HG03571 (cell line): Measurements from ENCODE around the gene FBXO31.

ENCODE experiments used
- ATAC-seq: cut with Tn5 transposase; IDR thresholded peaks from one replicate; pipeline ENCODE4 v1.9.1; 2021; ENCODE audit not compliant: unreplicated experiment

Gene FBXO31

DNA sequence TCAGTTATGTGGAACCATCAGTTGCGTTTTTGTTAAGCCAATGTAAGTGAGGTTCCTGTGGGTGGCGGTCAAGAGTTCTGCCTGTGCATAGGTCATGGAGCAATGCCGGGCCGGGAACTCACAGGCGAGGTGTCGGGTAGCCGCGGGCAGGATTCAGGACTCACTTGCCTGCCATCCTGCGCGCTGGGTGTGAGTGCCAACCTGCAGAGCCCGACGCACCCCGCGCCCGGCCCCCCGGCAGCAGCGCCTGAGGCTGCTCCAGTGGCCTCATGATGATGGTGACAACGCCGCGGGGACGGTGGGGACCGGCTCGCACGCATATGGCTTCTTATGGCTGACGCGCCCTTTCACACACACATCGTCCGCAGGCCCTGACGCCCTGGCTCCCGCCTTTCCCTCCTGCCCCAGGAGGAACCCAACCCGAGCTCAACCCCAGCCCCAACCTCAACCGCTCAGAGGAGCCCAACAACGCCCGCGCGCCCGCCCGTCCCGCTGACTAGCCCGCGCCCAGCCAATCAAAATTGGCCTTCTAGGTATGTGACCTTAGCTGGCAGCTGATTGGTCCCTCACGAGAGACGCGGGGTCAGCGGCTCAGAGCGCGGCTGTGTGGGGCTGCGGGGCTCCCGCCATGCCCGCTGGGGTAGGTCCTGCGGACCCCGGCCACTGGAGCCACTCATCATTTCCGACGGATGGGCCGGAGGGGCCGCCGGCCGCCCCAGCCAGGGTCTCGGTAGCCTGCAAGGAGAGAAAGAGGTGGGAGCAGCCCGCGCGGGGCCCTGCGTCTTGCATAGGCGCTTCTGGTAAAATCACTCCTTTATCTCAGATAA, 66.4 kb downstream of the FBXO31 start, which contains the start of gene C16orf95:
Gene C16orf95 (minus strand): TSS at position 470 of the 827 bp plus-strand sequence. CDS start 150 bp downstream, at position 320.
- peak; percentile 78 for ATAC-seq

DNA sequence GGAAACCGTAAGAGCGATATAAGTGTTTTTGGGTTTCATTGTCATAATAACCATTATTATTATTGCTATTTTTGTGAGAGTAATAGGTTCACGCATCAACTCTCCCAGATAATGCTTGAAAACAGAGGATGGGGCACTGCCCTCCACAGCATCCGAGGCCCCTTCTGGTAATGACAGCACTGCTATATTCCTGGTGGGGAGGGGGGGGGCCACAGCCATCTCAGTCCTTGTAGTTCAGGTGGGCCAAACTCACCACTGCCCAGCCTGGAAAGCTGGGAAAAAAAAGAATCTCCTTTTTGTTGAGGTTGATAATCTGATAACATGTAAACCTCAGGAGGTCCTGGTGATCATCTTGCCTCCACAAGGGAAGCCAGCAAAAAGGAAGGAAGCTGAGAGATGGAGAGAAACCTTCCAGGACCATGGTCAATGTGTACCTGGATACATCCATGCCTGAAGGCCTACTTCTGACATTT, 67.1 kb downstream of the FBXO31 start:
- ATAC-seq = no peak

DNA sequence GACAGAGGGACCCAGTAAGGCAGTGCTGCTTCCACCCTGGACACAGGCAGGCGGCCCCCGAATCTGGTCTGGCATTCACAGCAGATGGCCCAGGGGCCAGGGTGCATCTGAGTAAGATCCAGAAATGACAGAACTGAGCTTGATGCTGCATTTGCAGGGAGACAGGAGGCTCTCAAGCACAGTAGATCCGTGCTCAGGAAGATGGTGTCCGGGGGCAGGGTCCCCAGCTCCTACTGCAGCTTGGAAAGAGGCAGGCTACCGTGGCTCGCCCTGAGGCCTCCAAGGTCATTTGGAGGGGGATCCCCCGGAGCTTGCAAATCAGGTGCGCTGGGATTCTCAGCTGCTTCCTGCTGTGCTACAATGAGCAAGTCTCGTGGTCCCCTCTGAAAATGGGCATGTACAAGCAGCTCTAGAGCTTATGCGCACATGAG, 68.6 kb downstream of the FBXO31 start:
- no peak for ATAC-seq

DNA sequence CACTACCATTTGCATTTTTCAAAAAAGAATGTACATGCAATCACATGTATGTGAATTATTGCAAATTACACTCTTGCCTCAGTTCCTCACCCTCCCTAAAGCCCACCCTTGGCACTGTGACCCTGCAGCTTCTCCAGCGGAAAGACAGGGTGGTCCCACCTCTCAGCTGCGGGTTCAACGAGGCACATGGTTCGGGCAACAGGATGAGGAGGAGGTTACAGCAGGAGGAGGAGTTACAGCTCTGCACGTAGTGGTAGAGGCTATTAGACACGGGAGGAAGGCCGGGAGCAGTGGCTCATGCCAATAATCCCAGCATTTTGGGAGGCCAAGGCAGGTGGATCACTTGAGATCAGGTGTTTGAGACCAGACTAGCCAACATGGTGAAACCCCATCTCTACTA, 71.6 kb downstream of the FBXO31 start:
- no peak for ATAC-seq

DNA sequence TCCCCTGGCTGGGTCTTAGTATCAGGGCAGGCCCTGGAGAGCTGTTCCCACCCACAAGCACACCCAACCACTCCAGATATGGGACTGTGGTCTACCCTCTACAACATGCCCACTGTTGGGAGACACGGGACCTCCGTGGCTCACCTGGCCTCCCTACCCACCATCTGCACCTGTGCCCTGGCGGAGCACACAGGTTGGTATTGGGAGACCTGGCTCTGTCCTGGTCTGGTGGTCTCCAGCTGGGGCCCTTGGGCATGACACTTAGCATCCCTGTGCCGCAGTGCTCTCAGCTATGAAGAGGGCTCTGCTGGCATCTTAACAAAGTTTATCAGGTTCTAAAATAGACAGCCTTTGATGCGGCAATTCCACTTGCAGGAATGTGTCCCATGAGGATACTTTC, 72.2 kb downstream of the FBXO31 start:
- ATAC-seq = no peak

DNA sequence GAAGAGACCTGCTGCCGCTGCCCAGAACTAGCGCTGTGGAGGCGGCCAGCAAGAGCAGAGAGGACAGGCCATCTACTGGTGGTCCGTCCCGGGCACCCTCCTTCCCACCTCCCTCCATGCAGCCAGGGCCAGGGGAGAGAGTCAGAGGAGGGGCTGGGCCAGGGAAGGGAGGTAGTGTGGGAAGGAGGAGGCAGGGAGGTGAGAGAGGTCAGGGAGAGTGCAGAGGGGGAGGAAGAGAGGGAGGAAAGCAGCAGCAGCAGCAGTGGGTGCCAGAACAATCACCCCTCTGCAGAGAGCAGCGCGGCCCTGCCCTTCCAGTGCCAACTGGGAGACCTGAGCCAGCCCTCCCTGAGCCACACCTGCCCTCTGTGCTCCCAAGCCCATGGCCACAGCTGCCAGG, 73.0 kb downstream of the FBXO31 start:
- ATAC-seq = no peak

DNA sequence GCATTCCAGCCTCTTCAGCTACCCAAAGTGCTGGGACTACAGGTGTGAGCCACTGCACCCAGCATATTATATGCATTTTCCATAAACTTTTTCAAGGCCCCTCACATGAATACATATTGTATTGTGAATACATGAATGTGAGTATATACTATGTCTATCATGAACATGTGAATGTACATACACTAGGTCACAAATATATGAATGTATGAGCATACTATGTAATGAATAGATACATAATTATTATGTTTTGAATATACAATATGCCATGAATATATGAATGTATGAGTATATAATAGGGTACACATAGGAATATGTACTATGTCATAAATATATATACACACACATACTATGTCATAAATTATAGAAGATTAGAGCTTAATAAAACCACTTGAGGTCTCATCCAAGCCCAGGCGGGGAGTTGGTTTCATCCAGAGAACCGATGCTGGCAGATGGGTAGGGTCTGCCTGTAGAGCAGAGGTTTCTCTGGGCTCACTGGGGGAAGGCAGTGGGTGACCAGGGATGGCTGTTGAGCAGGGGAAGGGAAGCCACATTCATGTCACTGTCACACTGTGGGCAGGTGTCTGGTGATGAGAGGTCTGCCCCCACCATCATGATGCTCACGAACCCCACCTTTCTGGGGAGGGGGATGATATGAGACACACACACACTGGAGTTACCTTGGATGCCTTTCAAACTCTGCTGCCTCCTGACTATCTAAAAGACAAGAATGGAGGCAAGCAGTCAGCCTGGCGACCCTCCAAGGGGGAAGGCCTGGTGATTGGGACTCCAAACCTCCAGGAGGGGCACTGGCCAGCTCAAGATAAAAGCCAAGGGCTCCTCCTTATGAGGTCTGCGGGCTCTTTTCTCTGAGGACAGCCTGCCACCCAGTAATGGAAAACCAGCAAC, 73.7 kb downstream of the FBXO31 start:
- no peak for ATAC-seq

DNA sequence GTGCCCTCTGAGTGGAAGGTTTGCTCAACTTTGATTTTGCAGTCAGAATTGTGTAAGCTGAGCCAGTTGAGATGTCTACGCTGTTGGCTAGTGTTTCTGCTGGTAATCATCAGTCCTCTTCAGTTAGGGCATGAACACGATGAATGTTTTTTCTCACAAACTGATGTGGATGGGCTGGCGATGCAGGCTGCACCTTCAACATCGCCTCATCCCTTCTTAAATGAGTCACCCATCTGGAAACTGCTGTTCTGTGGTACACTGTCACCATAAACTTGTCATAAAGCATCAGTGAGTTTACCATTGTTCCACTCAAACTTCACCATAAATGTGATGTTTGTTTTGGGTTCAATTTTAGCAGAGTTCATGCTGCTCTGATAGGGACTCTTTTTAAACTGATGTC, 74.8 kb downstream of the FBXO31 start:
- ATAC-seq = no peak

DNA sequence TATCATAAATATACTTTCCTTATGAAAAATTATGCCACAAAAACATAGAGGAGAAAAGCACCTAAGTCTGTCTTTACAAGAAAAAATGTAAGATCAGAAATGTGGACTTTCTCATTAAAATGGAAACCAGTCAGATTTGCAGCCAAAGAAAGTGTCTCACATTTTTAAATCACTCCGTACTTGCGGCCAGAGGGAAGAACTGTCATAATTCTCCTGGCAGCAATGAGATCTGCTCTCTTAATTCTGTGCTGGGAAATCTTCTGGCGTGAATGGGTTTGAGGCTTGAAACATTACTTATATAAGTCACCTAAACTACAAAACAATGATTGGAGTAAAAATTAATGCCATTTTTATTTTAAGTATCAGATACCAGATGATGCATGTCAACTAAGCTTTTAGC, 77.1 kb downstream of the FBXO31 start:
- ATAC-seq = no peak

DNA sequence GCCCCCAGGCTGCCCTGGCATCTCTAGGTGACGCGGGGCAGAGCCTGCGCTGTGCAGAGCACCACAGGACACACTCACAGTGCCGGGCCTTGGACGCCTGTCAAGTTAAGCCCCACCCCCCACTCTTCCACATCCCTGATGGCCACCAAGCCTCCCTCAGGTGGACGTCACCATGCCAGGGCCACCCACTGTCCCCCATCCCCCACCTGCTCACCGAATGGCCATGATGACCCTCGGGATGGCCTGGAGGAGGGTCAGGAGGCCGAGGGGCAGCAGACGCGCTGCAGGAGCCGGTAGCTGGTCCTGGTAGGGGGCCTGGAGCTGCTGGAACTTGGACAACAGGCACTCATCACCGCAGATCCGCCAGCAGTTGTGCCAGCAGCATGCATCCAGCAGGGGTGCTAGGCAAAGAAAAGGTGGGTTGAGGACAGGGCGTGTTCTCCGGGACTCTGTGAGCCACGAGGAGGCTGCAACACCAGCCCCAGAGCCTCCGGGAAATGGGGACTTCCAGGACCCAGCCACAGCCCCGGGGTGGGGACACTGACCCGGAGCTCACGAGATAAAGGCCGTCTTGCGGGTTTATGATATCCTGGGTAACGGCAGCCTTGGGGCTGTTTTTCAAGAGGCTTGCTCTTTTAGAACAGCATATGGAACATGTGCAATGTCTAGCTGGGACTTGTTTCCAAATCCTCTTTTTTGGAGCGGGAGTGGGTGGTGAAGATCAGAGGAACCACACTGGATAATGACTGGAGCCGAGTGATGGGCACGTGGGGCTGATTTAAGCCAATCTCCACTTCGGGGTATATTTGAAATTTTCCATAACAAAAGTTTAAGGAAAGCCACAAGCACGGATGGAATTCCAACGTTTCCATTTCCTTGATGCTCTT, 77.8 kb downstream of the FBXO31 start:
- no peak for ATAC-seq

DNA sequence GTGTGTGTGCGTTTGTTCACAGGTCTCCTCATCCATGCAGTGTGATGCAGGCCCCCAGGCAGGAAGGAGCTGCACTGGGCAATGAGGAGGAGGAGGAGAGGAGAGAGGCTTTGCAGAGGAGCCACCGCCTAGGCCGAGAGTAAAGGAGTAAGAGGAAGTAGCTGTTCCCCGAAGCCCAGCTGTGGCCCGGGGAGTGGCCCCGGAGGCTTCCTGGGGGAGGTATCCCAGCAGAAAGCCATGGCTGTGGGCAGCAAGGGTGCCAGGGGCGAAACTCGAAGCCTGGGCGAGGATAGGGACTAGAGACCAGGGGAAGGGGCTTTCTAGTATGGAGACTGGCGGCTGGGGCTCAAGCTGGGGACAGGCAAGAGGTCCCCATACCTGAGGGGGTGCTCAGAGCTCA, 78.6 kb downstream of the FBXO31 start:
- no peak for ATAC-seq

DNA sequence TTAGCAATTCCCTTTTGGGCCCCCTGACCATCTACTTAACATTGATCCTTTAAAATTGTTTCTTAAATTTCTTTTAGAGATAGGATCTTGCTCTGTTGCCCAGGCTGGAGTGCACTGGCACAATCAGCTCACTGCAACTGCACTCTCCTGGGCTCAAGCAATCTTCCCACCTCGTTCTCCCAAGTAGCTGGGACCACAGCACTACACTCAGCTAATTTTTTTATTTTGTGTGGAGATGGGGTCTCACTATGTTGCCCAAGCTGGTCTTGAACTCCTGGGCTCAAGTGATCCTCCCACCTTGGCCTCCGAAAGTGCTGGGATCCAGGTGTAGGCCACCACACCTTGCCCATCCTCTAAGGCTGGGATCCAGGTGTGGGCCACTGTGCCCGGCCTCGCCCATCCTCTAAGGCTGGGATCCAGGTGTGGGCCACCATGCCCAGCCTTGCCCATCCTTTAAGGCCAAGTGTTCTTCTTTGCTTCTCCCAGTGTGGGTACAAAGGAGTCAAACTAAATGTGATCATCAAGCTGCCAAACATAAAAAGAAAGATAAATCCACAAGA, 79.5 kb downstream of the FBXO31 start:
- no peak for ATAC-seq

DNA sequence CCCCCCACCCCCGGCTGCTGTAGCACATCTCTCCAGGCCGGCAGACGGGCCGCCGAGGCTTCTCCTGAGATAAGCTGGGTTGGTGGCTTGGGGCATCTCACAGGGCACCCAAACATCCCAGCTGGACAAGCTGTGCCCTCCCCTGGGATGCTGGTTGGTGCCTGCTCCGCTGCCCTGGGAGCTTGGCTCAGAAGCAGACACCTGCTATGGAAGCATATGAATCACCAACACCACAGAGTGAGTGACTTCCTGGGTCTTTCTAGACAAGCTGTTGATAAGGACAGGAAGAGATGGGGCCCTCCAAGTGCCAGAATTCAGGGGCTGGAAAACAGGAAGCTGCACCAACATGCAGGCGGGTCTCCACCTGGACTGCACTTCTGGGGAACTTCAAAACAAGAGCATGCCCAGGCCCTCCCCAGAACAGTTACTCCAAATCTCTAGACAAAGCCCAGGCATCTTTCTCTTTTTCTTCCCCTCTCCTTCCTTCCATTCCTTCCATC, 80.1 kb downstream of the FBXO31 start:
- ATAC-seq = no peak

DNA sequence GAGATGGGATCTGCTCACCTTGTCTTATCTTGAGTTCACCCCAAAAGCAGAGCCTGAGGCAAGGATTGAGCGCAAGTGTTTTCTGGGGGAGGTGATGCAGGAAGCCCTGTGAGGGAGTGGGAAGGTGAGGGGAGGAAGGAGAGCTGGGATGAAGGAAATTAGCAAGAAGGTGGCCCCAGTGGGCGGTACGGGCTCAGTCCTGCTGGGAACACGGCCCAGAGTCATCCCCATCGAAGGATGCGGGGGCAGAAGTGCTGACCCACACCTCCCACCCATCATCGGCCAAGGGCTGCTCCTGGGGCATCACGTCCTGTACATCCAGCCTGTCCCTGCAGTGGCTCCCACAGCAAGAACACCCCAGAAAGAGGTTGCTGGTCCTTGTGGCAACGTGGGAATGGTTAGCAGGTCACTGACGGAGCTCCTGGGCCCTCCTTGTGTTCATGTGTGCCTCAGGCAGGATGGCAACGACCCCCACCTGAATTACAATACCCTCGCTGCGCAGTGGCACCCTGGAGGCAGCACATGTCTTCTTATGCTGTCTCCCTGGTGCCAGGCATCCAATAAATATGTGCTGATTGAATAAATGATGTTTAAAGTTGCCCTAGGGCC, 84.6 kb downstream of the FBXO31 start:
- no peak for ATAC-seq

DNA sequence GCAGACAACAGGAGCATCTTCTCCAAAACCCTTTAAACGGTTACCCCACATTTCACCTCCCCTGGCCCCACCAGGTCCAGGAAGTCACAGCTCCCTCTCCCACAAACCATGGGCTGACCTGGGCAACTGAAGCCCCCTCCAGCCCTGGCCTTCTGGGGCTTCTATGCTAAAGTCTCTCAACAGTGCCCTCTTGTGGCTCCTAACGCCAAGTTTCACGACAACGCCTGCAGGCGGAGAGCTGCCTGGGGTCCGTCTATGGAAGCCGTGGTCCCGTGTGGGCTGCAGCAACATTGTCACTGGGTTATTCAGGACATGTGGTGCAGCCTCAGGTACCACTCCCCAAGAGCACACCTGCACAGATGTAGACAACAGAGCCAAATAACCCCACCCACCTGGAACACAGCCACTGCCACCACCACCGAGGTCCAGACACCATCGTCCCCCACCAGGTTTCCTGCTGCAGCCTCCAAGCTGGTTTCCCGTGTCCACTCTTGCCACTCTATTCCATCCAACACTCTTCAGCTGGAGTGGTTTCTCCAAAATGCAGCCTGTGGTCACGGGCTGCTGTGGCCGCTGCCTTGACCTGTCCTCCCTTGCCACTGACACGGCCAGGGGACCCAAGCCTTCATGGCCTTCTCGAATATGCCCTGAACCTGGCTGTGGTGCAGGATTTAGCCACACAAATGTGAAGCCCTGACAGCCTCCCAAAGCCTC, 85.5 kb downstream of the FBXO31 start:
- no peak for ATAC-seq

DNA sequence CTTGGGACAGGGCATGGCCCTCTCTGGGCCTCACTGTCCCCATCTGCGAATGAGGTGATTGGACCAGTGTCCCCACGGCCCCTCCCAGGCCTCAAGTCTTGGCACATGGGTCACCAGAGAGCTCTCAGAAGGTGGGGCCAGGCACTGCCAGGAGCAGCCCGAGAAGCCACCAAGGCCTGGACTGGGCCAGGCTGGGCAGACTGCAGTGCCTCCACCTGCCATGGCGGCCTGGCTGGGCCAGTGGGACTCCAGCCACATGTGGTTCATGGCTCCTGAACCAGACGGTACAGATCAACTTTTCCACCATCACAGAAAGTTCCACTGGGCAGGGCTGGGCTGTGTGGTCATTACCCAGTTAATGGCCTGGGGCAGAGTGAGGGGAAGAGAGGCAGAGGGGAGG, 86.2 kb downstream of the FBXO31 start:
- no peak for ATAC-seq

DNA sequence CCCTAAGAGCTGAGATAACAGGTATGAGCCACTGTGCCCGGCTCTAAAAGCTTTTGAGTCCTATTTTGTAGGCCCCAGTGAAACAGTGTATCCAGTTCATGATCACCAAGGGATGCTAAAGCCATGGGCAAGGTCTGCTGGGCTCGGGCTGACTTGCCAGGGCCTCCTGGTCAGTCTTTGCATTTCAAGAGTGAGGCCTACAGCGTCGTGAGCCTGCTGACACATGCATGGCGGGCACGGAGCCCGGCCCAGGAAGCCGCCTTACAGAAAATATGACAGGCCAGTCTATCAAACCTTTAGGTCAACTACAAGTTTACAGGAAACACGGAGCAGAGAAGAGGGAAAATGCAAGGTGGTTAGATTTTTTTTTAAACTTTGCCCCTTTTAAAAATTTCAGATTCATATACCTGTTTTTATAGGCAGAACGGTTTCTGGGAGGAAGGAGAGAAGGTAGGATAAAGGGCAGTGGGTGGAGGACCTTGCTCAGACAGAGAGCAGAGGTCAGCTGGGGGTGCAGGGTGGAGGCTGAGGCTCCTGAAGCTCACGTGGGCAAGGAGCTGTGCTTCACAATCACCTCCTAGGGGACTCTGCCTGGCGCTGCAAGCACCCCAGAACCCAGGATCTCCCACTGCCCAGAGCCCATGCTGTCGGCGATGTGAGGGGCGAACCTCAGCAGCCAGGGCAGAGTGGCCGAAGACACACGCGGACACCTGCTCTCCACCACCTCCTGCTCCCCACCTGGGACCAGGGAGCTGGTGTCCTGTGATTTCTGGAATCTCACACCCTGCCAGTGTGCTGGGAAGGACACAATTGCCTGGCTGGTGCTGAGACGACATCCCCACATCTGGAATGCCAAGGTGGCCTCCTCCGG, 87.7 kb downstream of the FBXO31 start:
- ATAC-seq = no peak

DNA sequence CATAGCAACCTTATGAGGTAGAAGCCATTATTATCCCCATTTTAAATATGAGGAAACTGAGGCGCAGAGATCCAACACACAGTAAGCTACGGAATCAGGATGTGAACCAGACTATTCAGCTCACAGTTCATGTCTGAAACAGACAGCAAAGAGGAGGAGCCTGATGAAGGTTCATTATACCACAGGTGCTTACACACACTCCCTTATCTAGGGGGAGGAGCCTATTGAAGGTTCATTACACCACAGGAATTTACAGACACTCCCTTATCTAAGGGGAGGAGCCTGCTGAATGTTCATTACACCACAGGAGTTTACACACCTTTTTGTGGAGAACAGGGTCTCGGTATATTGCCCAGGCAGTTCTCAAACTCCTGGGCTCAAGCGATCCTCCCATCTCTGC, 88.3 kb downstream of the FBXO31 start:
- no peak for ATAC-seq
